ENCODE measurements around the gene PGM1.

GRCh38 chr1:63623952-63624351, 30.7 kb downstream of the PGM1 start:
- no peak for TF ChIP-seq CTCF (IDR thresholded peaks at IDR 0.05 in 8 of 11, conservative IDR thresholded peaks at IDR 0.05 in 3 of 11)
- no peak for TF ChIP-seq POLR2A (IDR thresholded peaks at IDR 0.05)

All from spleen (tissue), 7 donors.